ENCODE data around the gene SKAP2. TPM values are rescaled to one million over a fixed set of nuclear protein-coding genes. Genes with fewer than 3 reads are reported as not detected.
"Not testable (repeated sequence)": the region's sequence is repeated elsewhere in the genome, so short reads cannot be mapped to it uniquely, and the experiment has no call there.

SKAP2 gene
- total RNA-seq, 2 donors from 2014 or later: 3.3 to 3.4 TPM

- Histone ChIP-seq H3K36me3 (ENCODE audit: control insufficient read depth, insufficient read depth, low read length) (no peaks in the 10 kb centered on the region), H3K9me3 (ENCODE audit: control insufficient read depth, low read length) (no peaks in the 10 kb centered on the region), H3K4me3 (ENCODE audit: low read length) (no peak overlapping the region), H3K27ac (ENCODE audit: low read depth, low read length) (no peak overlapping the region), H3K27me3 (ENCODE audit: control insufficient read depth, insufficient read depth, low read length, poor library complexity, severe bottlenecking) (no peaks in the 10 kb centered on the region), H3K9ac (ENCODE audit: extremely low read depth, low read length, poor library complexity, severe bottlenecking) (no peak overlapping the region), H3K4me1 (ENCODE audit: control insufficient read depth, insufficient read depth, low read length) (no peaks in the 10 kb centered on the region)
- WGBS, 2 experiments (ENCODE audit: insufficient coverage in 1 of 2, insufficient read length in 1 of 2): no CpG with 5 or more reads among the region's 2 CpGs
- H3K9me3 Mint-ChIP-seq: no peaks in the 10 kb centered on the region
- no peaks in the 10 kb centered on the region for H3K4me1 Mint-ChIP-seq
- no peak overlapping the region for H3K4me3 Mint-ChIP-seq
- H3K36me3 Mint-ChIP-seq (ENCODE audit: low read depth): no peaks in the 10 kb centered on the region
- DNase-seq: no peak
- no peak overlapping the region for H3K27ac Mint-ChIP-seq
- TF ChIP-seq, protein P1, sequence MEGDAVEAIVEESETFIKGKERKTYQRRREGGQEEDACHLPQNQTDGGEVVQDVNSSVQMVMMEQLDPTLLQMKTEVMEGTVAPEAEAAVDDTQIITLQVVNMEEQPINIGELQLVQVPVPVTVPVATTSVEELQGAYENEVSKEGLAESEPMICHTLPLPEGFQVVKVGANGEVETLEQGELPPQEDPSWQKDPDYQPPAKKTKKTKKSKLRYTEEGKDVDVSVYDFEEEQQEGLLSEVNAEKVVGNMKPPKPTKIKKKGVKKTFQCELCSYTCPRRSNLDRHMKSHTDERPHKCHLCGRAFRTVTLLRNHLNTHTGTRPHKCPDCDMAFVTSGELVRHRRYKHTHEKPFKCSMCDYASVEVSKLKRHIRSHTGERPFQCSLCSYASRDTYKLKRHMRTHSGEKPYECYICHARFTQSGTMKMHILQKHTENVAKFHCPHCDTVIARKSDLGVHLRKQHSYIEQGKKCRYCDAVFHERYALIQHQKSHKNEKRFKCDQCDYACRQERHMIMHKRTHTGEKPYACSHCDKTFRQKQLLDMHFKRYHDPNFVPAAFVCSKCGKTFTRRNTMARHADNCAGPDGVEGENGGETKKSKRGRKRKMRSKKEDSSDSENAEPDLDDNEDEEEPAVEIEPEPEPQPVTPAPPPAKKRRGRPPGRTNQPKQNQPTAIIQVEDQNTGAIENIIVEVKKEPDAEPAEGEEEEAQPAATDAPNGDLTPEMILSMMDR (conservative IDR thresholded peaks at IDR 0.05): no peak
- peaks cover 1% of the 10 kb centered on the region for H3K27me3 Mint-ChIP-seq (ENCODE audit: insufficient read depth)
These were observed 21.5 kb downstream of the SKAP2 start for GRCh38 chr7:26842897-26843296.

DNA sequence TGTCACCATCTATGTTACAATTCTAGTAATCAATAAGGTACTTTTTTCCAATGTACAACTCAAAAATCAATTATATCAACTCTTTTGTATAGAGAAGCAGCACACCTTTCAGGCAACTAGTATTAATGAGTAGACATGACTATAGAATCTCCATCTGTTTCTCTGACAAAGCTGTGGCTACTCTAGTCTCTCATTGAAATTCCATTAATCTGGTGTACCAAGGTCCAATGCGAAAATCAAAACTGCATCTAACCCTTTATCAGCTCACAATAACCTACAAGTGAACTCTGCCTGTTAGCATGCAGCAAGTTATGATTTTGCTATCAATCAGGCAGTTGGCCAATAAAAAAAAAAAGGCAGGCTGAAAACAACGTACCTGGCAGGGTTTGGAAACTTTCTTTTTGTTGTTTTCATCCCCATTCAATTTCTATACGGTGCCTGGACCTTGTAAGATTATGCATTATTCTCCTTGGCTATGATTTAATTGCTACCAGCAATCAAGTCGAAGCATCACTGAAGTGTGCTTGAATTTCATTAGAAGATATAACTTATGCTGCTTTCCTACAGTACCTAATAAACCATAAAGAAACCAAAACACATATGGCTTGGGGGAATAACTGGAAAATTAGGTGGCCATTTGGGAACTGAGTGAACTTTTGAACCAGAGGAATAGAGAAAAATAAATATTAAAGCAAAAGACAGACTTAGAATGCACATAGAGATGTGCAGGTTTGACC lies 23.2 kb downstream of the SKAP2 start:
- no peak for DNase-seq
- Histone ChIP-seq H3K27me3 (ENCODE audit: control insufficient read depth, insufficient read depth, low read length, poor library complexity, severe bottlenecking) (no peaks in the 10 kb centered on the region), H3K27ac (ENCODE audit: low read depth, low read length) (no peak overlapping the region), H3K9ac (ENCODE audit: extremely low read depth, low read length, poor library complexity, severe bottlenecking) (no peak overlapping the region), H3K36me3 (ENCODE audit: control insufficient read depth, insufficient read depth, low read length) (no peaks in the 10 kb centered on the region), H3K4me3 (ENCODE audit: low read length) (no peak overlapping the region), H3K9me3 (ENCODE audit: control insufficient read depth, low read length) (no peaks in the 10 kb centered on the region), H3K4me1 (ENCODE audit: control insufficient read depth, insufficient read depth, low read length) (no peaks in the 10 kb centered on the region)
- WGBS, 2 experiments (ENCODE audit: insufficient coverage in 1 of 2, insufficient read length in 1 of 2): 66 to 86% methylated on average over 2 to 4 of the region's 4 CpGs
- Mint-ChIP-seq H3K36me3 (ENCODE audit: low read depth) (no peaks in the 10 kb centered on the region), H3K9me3 (peaks cover 5% of the 10 kb centered on the region), H3K4me3 (no peak overlapping the region), H3K27me3 (ENCODE audit: insufficient read depth) (peaks cover 1% of the 10 kb centered on the region), H3K4me1 (no peaks in the 10 kb centered on the region), H3K27ac (no peak overlapping the region)
- TF ChIP-seq, protein P1 (conservative IDR thresholded peaks at IDR 0.05): no peak

- H3K36me3 ChIP-seq (ENCODE audit: control insufficient read depth, insufficient read depth, low read length); H3K4me3 ChIP-seq (ENCODE audit: low read length); H3K36me3 Mint-ChIP-seq (ENCODE audit: low read depth); H3K4me1 Mint-ChIP-seq; H3K9me3 ChIP-seq (ENCODE audit: control insufficient read depth, low read length); H3K4me1 ChIP-seq (ENCODE audit: control insufficient read depth, insufficient read depth, low read length); DNase-seq; H3K27ac ChIP-seq (ENCODE audit: low read depth, low read length); H3K27me3 ChIP-seq (ENCODE audit: control insufficient read depth, insufficient read depth, low read length, poor library complexity, severe bottlenecking); H3K9ac ChIP-seq (ENCODE audit: extremely low read depth, low read length, poor library complexity, severe bottlenecking); H3K4me3 Mint-ChIP-seq; H3K27ac Mint-ChIP-seq: not testable (repeated sequence)
- Mint-ChIP-seq H3K9me3 (peaks cover 18% of the 10 kb centered on the region), H3K27me3 (ENCODE audit: insufficient read depth) (peaks cover 15% of the 10 kb centered on the region)
- WGBS, 2 experiments (ENCODE audit: insufficient coverage in 1 of 2, insufficient read length in 1 of 2): 98 to 100% methylated on average over 2 to 3 of the region's 3 CpGs
These were observed 27.6 kb downstream of the SKAP2 start for GRCh38 chr7:26836793-26837192.

Data from endodermal cell (in vitro differentiated cells).